Measurements from ENCODE around the gene ABCA3. TPM values are rescaled to one million over a fixed set of nuclear protein-coding genes. Genes with fewer than 3 reads are reported as not detected.

The ABCA3 gene
- total RNA-seq, 1 experiment from 2014 or later = 58.4 TPM

- no TSS peak for BruUV-seq (replicated peaks)
- DNase-seq (ENCODE audit: low read depth, low spot score) (no peak), ATAC-seq (no peak)
- Histone ChIP-seq H3K27ac (ENCODE audit: low read length) (no peak overlapping the region), H3K27me3 (ENCODE audit: control insufficient read depth, insufficient read depth, low read length) (no peaks in the 10 kb centered on the region), H3K4me3 (ENCODE audit: low read depth in 2 of 2, low read length in 2 of 2) (no peak overlapping the region), H3K36me3 (ENCODE audit: control insufficient read depth, insufficient read depth, low read length) (no peaks in the 10 kb centered on the region), H3K9me3 (ENCODE audit: control insufficient read depth, insufficient read depth, low read depth, low read length) (no peaks in the 10 kb centered on the region), H3K4me1 (ENCODE audit: control insufficient read depth, insufficient read depth, low read length) (peaks cover 7% of the 10 kb centered on the region)
- POLR2A ChIA-PET = no interaction called here
- TF ChIP-seq SIN3A (IDR thresholded peaks at IDR 0.05; ENCODE audit: borderline replicate concordance, insufficient read depth, low read depth, low read length) (no peak), POLR2AphosphoS5 (IDR thresholded peaks at IDR 0.05; ENCODE audit: low read depth, low read length) (no peak), TCF7L2 (IDR thresholded peaks at IDR 0.05; ENCODE audit: low read depth, low read length) (no peak), CTCF (IDR thresholded peaks at IDR 0.05) (no peak)
- TF ChIP-seq, protein P1, sequence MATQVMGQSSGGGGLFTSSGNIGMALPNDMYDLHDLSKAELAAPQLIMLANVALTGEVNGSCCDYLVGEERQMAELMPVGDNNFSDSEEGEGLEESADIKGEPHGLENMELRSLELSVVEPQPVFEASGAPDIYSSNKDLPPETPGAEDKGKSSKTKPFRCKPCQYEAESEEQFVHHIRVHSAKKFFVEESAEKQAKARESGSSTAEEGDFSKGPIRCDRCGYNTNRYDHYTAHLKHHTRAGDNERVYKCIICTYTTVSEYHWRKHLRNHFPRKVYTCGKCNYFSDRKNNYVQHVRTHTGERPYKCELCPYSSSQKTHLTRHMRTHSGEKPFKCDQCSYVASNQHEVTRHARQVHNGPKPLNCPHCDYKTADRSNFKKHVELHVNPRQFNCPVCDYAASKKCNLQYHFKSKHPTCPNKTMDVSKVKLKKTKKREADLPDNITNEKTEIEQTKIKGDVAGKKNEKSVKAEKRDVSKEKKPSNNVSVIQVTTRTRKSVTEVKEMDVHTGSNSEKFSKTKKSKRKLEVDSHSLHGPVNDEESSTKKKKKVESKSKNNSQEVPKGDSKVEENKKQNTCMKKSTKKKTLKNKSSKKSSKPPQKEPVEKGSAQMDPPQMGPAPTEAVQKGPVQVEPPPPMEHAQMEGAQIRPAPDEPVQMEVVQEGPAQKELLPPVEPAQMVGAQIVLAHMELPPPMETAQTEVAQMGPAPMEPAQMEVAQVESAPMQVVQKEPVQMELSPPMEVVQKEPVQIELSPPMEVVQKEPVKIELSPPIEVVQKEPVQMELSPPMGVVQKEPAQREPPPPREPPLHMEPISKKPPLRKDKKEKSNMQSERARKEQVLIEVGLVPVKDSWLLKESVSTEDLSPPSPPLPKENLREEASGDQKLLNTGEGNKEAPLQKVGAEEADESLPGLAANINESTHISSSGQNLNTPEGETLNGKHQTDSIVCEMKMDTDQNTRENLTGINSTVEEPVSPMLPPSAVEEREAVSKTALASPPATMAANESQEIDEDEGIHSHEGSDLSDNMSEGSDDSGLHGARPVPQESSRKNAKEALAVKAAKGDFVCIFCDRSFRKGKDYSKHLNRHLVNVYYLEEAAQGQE (IDR thresholded peaks at IDR 0.05; ENCODE audit: insufficient read depth in 1 of 2, low read depth in 2 of 2, low read length in 1 of 2) = no peak
- intact Hi-C loops (cut with micrococcal nuclease; ENCODE audit: unreplicated experiment) = no loop called here
- CTCF ChIA-PET = no interaction called here
- in situ Hi-C loops (cut with HindIII; ENCODE audit: low pct_unique_long_range_greater_than_20kb, low sequenced_read_pairs) = no loop called here
Measured at GRCh38 chr16:2273484-2273883, 67.0 kb downstream of the ABCA3 start.

DNA sequence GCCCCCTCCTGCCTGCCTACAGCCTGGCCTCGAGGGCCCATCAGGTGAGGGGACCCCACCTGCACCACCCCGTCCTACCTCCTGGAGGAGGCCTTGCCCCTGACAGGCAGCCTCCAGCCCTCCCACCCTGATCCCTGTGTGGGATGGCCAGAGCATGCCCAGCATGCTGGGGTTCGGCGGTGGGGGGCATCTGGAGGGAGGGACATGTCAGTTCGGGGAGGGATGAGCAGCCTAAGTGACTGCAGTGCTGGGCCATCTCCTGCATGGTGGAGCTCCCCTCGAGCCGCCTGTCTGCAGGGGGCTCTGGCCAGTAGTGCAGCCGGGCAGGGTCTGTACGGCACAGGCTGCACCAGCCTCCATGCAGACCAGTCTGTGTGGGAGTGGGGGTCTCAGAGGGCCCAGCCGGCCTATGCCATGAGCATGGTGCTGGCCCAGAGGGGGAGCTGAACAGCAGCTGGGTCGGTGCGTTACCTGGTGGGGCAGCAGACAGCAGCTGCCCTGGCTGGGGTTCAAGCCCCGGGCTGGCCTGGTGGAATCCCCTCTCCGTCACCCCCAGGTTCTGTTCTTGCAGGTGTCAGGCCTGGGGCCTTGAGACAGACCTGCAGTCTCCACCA, 68.6 kb downstream of the ABCA3 start:
- in situ Hi-C loops (cut with HindIII; ENCODE audit: low pct_unique_long_range_greater_than_20kb, low sequenced_read_pairs) = no loop called here
- POLR2A ChIA-PET = no interaction called here

More for the DNA sequence above, 68.6 kb downstream of the ABCA3 start:
- intact Hi-C loops (cut with micrococcal nuclease; ENCODE audit: unreplicated experiment) = no loop called here
- no TSS peak for BruUV-seq (replicated peaks)
- TF ChIP-seq SIN3A (IDR thresholded peaks at IDR 0.05; ENCODE audit: borderline replicate concordance, insufficient read depth, low read depth, low read length) = no peak
- TF ChIP-seq POLR2AphosphoS5 (IDR thresholded peaks at IDR 0.05; ENCODE audit: low read depth, low read length) = no peak; the same call in 1 of the 2 replicates
- TF ChIP-seq CTCF (IDR thresholded peaks at IDR 0.05) = no peak
- TF ChIP-seq, protein P1 (IDR thresholded peaks at IDR 0.05; ENCODE audit: insufficient read depth in 1 of 2, low read depth in 2 of 2, low read length in 1 of 2) = no peak
- ATAC-seq (no peak), DNase-seq (ENCODE audit: low read depth, low spot score) (no peak)
- Histone ChIP-seq H3K4me3 (ENCODE audit: low read depth in 2 of 2, low read length in 2 of 2) (no peak overlapping the region), H3K27me3 (ENCODE audit: control insufficient read depth, insufficient read depth, low read length) (no peaks in the 10 kb centered on the region), H3K27ac (ENCODE audit: low read length) (no peak overlapping the region), H3K9me3 (ENCODE audit: control insufficient read depth, insufficient read depth, low read depth, low read length) (no peaks in the 10 kb centered on the region), H3K4me1 (ENCODE audit: control insufficient read depth, insufficient read depth, low read length) (peaks cover 7% of the 10 kb centered on the region), H3K36me3 (ENCODE audit: control insufficient read depth, insufficient read depth, low read length) (no peaks in the 10 kb centered on the region)
- CTCF ChIA-PET = no interaction called here
